Measurements from ENCODE around the gene DNAAF5. TPM values are rescaled to one million over a fixed set of nuclear protein-coding genes. Genes with fewer than 3 reads are reported as not detected.
A peak's percentile ranks its signal among the peaks of the same experiment; 100 is the strongest.

The DNAAF5 gene
- total RNA-seq, 4 donors from 2014 or later: 19.0 to 25.3 (median 24.1) TPM

DNA sequence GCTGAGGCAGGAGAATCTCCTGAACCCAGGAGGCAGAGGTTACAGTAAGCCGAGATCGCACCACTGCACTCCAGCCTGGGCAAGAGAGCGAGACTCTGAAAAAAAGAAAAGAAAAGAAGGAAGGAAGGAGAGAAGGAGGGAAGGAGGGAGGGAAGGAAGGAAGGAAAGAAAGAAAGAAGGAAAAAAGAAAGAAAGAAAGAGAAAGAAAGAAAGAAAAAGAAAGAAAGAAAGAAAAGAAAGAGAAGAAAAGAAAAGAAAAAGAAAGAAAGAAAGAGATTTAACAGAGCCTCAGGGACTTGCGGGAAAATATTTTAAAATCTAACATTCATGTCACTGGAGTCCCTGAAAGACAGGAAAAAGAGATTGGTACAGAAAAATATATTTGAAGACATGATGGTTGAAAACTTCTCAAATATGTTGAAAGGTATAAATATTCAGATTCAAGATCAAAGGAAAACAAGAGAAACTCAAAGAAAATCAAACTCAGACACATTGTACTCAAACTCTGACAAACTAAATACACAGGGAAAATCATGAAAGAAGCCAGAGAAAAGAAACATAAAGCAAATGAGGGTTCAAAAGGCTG lies 25.3 kb upstream of the DNAAF5 start:
- no peak for DNase-seq (ENCODE audit: low spot score in 2 of 2)
- H3K4me3 ChIP-seq (ENCODE audit: low read depth, poor library complexity, severe bottlenecking): no peak overlapping the region
- 85 to 86% methylated on average over 4 of the region's 4 CpGs for WGBS, 2 donors
- intact Hi-C loops (cut with DNase I; ENCODE audit: low total_unique reads): no loop called here
- no peak for TF ChIP-seq POLR2A (IDR thresholded peaks at IDR 0.05)
- TF ChIP-seq, protein P1, sequence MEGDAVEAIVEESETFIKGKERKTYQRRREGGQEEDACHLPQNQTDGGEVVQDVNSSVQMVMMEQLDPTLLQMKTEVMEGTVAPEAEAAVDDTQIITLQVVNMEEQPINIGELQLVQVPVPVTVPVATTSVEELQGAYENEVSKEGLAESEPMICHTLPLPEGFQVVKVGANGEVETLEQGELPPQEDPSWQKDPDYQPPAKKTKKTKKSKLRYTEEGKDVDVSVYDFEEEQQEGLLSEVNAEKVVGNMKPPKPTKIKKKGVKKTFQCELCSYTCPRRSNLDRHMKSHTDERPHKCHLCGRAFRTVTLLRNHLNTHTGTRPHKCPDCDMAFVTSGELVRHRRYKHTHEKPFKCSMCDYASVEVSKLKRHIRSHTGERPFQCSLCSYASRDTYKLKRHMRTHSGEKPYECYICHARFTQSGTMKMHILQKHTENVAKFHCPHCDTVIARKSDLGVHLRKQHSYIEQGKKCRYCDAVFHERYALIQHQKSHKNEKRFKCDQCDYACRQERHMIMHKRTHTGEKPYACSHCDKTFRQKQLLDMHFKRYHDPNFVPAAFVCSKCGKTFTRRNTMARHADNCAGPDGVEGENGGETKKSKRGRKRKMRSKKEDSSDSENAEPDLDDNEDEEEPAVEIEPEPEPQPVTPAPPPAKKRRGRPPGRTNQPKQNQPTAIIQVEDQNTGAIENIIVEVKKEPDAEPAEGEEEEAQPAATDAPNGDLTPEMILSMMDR (IDR thresholded peaks at IDR 0.05): no peak

GRCh38 chr7:703049-703448 lies 23.4 kb upstream of the DNAAF5 start:
- no peak overlapping the region for H3K4me3 ChIP-seq (ENCODE audit: low read depth, poor library complexity, severe bottlenecking)
- intact Hi-C loops (cut with DNase I; ENCODE audit: low total_unique reads): no loop called here
- no peak for DNase-seq (ENCODE audit: low spot score in 2 of 2)
- WGBS, 2 donors: 95% methylated on average over 3 of the region's 3 CpGs
- no peak for TF ChIP-seq POLR2A (IDR thresholded peaks at IDR 0.05)
- TF ChIP-seq, protein P1 (IDR thresholded peaks at IDR 0.05): no peak

DNA sequence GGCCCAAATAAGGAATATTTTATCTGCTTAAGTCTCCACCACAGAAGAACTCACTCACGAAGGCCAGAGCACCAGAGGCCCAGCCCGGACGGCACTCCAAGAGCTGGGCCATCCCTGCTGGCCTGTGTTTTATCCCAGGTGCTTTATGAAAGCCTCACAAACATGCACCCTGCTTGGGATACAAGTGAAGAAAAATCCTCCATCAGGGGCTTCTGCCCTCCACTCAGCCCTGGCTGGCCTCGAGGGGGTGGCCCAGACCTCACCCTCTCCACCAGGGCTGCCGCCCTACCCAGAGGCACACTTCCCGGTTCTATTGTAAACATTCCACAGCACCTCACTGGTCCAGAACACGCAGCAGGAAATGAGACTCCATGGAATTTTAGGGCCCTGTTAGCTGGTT lies 19.8 kb upstream of the DNAAF5 start:
- WGBS, 2 donors: 85 to 89% methylated on average over 7 of the region's 7 CpGs
- DNase-seq (ENCODE audit: low spot score in 2 of 2): peak in 1 of 2 donors; percentile 59
- no peak for TF ChIP-seq POLR2A (IDR thresholded peaks at IDR 0.05)
- TF ChIP-seq, protein P1 (IDR thresholded peaks at IDR 0.05): no peak
- H3K4me3 ChIP-seq (ENCODE audit: low read depth, poor library complexity, severe bottlenecking): no peak overlapping the region
- intact Hi-C loops (cut with DNase I; ENCODE audit: low total_unique reads): no loop called here

GRCh38 chr7:707296-708000 lies 19.1 kb upstream of the DNAAF5 start:
- WGBS, 2 donors: 90% methylated on average over 17 of the region's 17 CpGs
- intact Hi-C loops (cut with DNase I; ENCODE audit: low total_unique reads): no loop called here
- TF ChIP-seq, protein P1 (IDR thresholded peaks at IDR 0.05): no peak
- TF ChIP-seq POLR2A (IDR thresholded peaks at IDR 0.05): no peak

GRCh38 chr7:710161-710560 lies 16.3 kb upstream of the DNAAF5 start:
- TF ChIP-seq POLR2A (IDR thresholded peaks at IDR 0.05): no peak
- TF ChIP-seq, protein P1 (IDR thresholded peaks at IDR 0.05): no peak
- intact Hi-C loops (cut with DNase I; ENCODE audit: low total_unique reads): no loop called here
- WGBS, 2 donors: 92 to 94% methylated on average over 14 of the region's 14 CpGs
- DNase-seq (ENCODE audit: low spot score in 2 of 2): peak in 1 of 2 donors; percentile 54
- no peak overlapping the region for H3K4me3 ChIP-seq (ENCODE audit: low read depth, poor library complexity, severe bottlenecking)

More at GRCh38 chr7:707296-708000, 19.1 kb upstream of the DNAAF5 start:
- DNase-seq (ENCODE audit: low spot score in 2 of 2): peak in 1 of 2 donors; percentile 65
- H3K4me3 ChIP-seq (ENCODE audit: low read depth, poor library complexity, severe bottlenecking): no peak overlapping the region

Data from lower leg skin (tissue), 4 donors.